DMS79 (cell line): Measurements from ENCODE around the gene HDAC1.

Source experiments
- DNase-seq: peaks from one replicate; lab custom pipeline; 2025; lab: John Stamatoyannopoulos, UW

Gene HDAC1

GRCh38 chr1:32330558-32331151, 38.8 kb downstream of the HDAC1 start:
- no peak for DNase-seq

GRCh38 chr1:32331549-32331948, 39.7 kb downstream of the HDAC1 start:
- DNase-seq: no peak

DNA sequence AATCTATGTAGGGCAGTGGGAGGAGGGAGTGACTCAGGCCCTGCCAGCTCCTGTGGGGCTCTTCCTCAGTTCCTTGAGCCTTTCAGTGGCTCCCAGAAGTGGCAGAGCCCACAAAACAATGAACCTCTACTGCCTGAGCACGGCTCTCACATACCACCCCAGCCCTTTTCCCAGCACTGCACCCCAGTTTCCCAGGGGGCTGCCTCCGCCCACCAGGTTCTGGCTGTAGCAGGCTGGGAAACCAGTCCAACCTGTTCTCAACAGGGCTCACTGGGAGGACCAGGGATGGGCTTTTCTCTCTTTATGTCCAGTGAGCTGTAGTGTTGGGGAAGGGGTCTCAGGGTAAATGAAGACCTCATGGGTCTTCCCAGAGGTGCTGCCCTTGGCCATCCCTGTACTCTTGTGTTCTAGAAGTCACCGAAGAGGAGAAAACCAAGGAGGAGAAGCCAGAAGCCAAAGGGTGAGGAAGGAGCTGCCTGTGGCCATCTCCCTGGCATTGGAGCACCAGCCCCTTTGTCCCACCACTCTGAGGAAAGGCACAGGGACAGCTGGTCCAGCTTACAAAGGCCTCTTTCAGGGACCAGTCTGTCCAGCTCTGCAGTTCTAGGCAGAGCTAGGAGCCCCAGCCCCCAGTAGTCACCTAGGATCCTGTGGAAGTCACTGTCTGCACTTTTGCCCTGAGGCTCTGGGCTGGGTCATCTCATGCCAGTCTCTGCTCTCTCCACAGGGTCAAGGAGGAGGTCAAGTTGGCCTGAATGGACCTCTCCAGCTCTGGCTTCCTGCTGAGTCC, 40.6 kb downstream of the HDAC1 start:
- no peak for DNase-seq

GRCh38 chr1:32333251-32333963, 41.5 kb downstream of the HDAC1 start:
- no peak for DNase-seq

- no peak for DNase-seq
Observed at GRCh38 chr1:32334274-32334861, 42.5 kb downstream of the HDAC1 start.

DNA sequence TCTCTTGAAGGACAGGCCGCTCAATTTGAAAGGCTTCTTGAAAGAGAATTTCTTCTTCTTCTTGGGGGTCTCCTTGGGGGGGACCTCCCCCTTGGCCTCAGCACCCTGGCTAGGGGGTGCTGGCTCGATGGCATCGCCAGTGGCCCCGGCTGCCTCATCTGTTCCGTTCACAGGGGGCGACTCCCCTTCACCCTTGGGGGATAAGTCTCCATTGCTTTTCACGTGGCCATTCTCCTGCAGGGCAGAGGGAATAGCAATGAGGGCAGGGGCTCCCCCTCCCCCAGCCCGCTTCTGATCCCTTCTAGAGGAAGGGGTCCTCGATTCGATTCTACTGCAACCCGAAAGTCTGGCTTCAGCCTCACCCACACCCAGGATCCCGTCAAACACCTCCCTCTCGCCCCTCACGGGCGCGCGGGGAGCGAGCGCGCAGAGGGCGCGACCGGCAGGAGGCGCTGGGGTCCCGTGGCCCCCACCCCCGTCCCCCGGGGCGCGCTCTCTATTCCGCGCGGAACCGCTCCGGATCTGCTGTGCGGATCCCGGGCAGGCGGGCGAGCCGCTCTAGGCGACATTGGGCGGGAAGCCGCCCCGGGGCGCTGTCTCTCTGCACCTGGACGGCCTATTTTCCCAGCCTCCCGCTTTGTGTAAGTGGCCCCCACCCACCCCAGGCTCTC, 43.1 kb downstream of the HDAC1 start:
- DNase-seq: no peak

- no peak for DNase-seq
Observed at GRCh38 chr1:32335535-32335789, 43.6 kb downstream of the HDAC1 start.

DNA sequence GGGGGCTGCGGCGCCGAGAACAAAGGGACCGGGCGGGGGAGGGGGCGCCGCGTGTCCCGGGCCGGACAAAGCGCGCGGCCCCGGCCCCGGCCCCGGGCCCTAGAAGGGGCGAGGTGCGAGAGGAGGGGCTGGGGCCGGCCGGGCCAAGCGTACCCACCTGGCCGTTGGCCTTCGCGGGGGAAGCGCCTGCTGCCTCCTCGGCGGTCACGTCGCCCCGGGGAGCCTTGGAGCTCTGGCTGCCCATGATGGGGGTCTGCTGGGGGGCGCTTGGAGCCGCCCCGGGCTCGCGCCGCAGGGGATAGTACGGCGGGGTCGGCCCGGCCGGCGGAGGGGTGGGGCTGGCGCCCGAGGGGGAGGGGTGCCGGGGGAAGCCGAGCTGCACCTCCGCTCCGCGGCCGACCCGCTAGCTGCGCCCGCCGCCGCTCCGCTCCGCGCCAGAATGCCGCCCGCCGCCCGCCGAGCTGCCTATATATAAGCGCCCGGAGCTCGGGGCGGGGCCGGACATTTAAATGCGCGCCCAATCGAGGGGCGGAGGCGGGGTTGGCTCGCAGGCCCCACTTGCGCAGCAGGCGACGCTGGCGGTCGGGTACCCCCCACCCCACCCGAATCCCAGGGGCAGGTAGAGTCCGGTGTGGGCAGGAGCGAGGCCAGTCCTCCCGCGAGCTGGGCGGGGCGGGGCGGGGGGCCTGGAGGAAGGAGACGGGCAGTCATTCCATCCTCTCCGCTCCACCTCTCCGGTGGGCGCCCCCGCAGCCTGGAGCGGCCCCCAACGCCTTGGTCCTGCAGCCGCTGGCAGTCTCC, 44.1 kb downstream of the HDAC1 start, which contains the start of gene MARCKSL1:
MARCKSL1 (minus strand) TSS at position 444 of the 801 bp plus-strand sequence; CDS start at position 244, 200 bp downstream.
- DNase-seq: peak; percentile 52

DNA sequence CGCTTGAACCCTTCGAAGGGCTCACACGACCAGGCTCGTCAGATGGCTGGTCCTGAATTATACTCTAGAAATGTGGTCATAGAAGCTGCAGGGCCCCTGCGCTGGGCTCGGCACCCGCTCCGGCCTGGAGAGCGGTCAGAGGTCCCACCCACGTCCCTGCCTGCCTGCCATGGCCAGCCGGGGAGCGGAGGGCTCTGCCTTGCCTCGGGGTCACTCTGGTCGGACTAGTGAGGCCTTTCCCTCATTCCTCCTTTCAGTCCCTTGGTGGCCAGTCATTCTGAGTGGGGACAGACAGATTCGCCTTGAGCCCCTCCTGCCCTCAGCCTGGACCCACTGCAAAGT, 44.7 kb downstream of the HDAC1 start:
- no peak for DNase-seq

DNA sequence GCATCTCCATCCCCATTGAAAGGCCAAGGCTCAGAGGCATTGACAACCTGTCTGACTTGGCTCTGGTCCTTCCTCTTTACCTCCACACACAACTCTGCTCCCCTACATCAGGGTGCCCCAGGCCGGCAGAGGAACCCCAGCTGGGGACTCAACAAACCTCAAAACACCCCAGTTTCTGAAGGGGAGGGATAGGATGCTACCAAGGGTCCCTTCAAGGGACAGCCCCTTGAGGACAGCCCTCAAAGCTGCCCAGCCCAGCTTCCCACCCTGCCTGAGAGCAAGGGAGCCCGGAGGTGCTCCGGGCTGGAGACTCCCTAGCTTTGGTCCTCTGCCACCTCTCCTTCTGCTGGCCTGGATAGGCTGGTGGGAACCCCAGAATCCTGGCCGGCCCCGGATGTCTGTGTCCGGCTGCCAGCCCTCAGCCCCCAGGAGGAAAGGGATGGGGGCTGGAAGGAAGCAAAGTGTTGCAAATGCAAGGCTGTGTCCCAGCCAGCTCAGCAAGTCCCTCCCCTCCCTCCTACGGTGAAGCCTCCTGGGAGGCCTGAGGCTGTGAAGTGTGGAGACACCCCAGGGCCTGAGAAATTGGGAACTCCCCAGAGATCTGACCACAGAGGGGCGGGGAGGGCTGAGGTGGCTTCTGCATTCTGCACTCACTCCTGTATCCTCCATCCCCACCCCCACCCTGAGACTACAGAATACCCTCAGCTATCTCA, 45.2 kb downstream of the HDAC1 start:
- DNase-seq: no peak

- DNase-seq: no peak
Observed at GRCh38 chr1:32337855-32338636, 46.2 kb downstream of the HDAC1 start.

GRCh38 chr1:32338637-32339145, 46.8 kb downstream of the HDAC1 start:
- no peak for DNase-seq

DNA sequence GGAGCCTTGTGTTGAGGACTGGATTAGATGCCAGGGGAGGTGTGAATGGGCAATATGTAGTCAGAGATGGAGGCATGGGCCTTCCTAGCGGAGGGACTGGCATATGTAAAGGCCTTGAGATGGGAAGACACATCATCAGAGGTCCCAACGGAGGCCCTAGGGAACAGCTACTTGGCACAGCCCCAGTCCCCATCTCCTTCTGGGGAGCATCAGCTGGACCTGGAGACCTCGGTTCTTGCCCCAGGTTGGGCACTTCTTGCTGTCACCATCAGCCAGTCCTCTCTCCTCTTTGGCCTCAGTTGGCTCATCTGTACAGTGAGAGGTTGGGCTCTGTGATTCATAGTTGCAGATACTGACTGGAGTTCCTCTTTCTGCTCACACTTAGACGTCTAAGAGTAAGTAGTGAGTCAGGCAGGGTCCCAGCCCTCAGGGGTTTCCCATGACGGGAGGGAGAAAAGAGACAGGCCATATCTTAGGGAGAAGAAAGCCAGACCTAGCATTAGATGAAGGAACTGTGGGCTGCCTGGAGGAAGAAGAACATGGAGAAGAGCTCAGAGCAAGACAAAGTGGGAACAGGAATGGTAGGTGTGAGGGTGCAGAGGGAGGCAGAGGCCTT, 47.6 kb downstream of the HDAC1 start:
- DNase-seq: no peak

DNA sequence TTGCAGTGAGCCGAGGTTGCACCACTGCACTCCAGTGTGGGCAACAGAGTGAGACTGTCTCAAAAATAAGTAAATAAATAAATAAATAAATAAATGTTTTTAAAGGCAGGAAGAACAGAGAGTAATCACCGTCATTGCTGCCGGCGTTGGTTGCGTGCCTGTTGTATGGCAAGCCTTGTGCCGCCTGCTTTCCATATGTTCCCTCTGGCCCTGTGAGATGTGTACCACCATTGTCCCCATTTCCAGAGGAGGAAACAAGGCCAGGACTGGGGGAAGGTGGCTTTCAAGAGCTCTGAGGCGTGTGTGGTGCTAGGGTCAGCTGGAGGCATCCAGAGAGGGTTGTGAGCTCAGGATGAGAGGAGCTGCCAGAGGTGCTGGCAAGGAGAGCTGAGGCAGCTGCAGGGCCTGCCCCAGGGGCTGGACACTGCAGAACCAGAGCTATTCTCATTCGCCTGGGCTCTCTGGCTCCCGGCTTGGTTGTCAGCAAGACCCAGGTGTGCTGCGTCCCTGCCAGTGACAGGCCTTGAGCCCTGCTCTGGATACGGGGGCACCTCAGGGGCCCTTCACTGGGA, 49.4 kb downstream of the HDAC1 start:
- no peak for DNase-seq

DNA sequence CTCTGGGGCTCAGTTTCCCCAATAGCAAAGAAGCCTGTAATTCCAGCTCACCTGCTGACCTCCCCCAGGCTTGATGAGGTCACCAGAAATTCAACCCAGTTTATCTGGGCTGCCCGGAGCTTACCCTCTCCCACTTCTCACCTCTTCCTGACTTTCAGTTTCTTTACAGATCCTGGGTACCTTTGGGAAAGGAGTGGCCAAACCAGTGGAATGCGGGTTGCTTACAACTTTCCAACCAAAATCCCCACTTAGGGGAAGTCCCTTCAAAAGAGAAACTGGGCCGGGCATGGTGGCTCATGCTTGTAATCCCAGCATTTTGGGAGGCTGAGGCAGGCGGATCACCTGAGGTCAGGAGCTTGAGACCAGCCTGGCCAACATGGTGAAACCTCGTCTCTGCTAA, 50.1 kb downstream of the HDAC1 start:
- DNase-seq: no peak

GRCh38 chr1:32342704-32343103, 50.8 kb downstream of the HDAC1 start:
- no peak for DNase-seq

GRCh38 chr1:32345289-32345827, 53.5 kb downstream of the HDAC1 start:
- DNase-seq: peak; percentile 81

- DNase-seq: no peak
Observed at GRCh38 chr1:32346532-32347157, 54.8 kb downstream of the HDAC1 start.
